HCT116 (cell line): ENCODE measurements around the gene PDE4D.

ENCODE experiments used
- CEBPB ChIP-seq: IDR thresholded peaks from 2 replicates; pipeline ENCODE4 v1.6.1; 2012; ENCODE audit warnings: low read depth
- EGR1 ChIP-seq: IDR thresholded peaks from 2 replicates; pipeline ENCODE4 v1.6.1; 2012; ENCODE audit warnings: low read depth
- EZH2 ChIP-seq: fragments of 200-600 bp; sonication (generic); IDR thresholded peaks from 2 replicates; pipeline ENCODE4 v1.6.1; 2017; ENCODE audit warnings: antibody characterized with exemption, mixed run types
- EZH2phosphoT487 ChIP-seq: fragments of 200-600 bp; IDR thresholded peaks from 2 replicates; pipeline ENCODE4 v1.6.1; 2018; ENCODE audit warnings: antibody characterized with exemption, borderline replicate concordance
- JUND ChIP-seq: IDR thresholded peaks from 2 replicates; pipeline ENCODE4 v1.6.1; 2012
- POLR2A ChIP-seq: IDR thresholded peaks from 2 replicates; pipeline ENCODE4 v1.7.0; 2011; ENCODE audit warnings: borderline replicate concordance; ENCODE audit not compliant: insufficient read depth, insufficient read length; ENCODE audit errors: extremely low read depth
- POLR2AphosphoS5 ChIP-seq: IDR thresholded peaks from 2 replicates; pipeline ENCODE4 v1.6.1; 2011; ENCODE audit warnings: mild to moderate bottlenecking, low read depth, low read length, moderate library complexity
- SIN3A ChIP-seq: IDR thresholded peaks from 2 replicates; pipeline ENCODE4 v1.6.1; 2012; ENCODE audit warnings: low read depth
- SP1 ChIP-seq: IDR thresholded peaks from 2 replicates; pipeline ENCODE4 v1.6.1; 2012; ENCODE audit warnings: low read depth
- YY1 ChIP-seq: IDR thresholded peaks from 2 replicates; pipeline ENCODE4 v1.6.1; 2011; ENCODE audit warnings: low read length, low read depth, moderate library complexity, mild to moderate bottlenecking; ENCODE audit not compliant: insufficient replicate concordance; ENCODE audit errors: extremely low read depth
- TF ChIP-seq, protein P1 (sequence below), 3 experiments: fragments of 200-600 bp in 1 of 3; sonication (generic) in 1 of 3; IDR thresholded peaks in 2 of 3; conservative IDR thresholded peaks in 1 of 3; 2 replicates each; pipeline ENCODE4 v1.5.1; 2012 to 2017; ENCODE audit warnings: low read depth in 2 of 3, low read length in 2 of 3, antibody characterized with exemption in 1 of 3, borderline replicate concordance in 1 of 3, control low read depth in 1 of 3, mild to moderate bottlenecking in 1 of 3, mixed read lengths in 1 of 3, mixed run types in 1 of 3, moderate library complexity in 1 of 3; ENCODE audit not compliant: insufficient read depth in 1 of 3
- TF ChIP-seq, protein P2 (sequence below): IDR thresholded peaks from 2 replicates; pipeline ENCODE4 v1.6.1; 2012
- TF ChIP-seq, protein P3 (sequence below): IDR thresholded peaks from 2 replicates; pipeline ENCODE4 v1.6.1; 2011; ENCODE audit warnings: mild to moderate bottlenecking, low read length, moderate library complexity; ENCODE audit not compliant: insufficient replicate concordance; ENCODE audit errors: extremely low read depth
- TF ChIP-seq, protein P4 (sequence below): IDR thresholded peaks from 2 replicates; pipeline ENCODE4 v1.6.1; 2012

DNA sequence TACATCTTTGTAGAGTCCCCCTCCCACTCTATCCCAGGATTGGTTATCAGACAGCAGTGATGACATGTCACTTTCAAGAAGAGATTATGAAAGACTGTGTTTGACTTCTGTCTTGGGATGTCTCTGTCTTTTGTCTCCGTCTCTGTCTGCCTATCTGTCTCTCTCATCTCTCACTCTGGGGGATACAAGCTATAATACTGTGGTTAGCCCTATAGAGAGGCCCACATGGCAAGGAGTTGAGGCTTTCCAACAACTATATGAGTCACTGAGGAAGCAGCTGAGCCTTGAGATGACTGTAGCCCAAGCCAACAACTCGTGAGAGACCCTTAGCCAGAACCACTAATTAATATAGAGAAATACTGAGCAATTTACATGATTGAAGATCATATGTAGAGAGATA, 284.8 kb downstream of the PDE4D start:
- TF ChIP-seq POLR2A: no peak
- TF ChIP-seq, protein P1, sequence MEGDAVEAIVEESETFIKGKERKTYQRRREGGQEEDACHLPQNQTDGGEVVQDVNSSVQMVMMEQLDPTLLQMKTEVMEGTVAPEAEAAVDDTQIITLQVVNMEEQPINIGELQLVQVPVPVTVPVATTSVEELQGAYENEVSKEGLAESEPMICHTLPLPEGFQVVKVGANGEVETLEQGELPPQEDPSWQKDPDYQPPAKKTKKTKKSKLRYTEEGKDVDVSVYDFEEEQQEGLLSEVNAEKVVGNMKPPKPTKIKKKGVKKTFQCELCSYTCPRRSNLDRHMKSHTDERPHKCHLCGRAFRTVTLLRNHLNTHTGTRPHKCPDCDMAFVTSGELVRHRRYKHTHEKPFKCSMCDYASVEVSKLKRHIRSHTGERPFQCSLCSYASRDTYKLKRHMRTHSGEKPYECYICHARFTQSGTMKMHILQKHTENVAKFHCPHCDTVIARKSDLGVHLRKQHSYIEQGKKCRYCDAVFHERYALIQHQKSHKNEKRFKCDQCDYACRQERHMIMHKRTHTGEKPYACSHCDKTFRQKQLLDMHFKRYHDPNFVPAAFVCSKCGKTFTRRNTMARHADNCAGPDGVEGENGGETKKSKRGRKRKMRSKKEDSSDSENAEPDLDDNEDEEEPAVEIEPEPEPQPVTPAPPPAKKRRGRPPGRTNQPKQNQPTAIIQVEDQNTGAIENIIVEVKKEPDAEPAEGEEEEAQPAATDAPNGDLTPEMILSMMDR (IDR thresholded peaks at IDR 0.05 in 2 of 3, conservative IDR thresholded peaks at IDR 0.05 in 1 of 3; ENCODE audit: borderline replicate concordance in 1 of 3, insufficient read depth in 1 of 3, low read depth in 2 of 3, low read length in 2 of 3): no peak
- TF ChIP-seq, protein P2, sequence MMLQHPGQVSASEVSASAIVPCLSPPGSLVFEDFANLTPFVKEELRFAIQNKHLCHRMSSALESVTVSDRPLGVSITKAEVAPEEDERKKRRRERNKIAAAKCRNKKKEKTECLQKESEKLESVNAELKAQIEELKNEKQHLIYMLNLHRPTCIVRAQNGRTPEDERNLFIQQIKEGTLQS: no peak
- no peak for TF ChIP-seq POLR2AphosphoS5
- TF ChIP-seq YY1: no peak
- TF ChIP-seq, protein P3, sequence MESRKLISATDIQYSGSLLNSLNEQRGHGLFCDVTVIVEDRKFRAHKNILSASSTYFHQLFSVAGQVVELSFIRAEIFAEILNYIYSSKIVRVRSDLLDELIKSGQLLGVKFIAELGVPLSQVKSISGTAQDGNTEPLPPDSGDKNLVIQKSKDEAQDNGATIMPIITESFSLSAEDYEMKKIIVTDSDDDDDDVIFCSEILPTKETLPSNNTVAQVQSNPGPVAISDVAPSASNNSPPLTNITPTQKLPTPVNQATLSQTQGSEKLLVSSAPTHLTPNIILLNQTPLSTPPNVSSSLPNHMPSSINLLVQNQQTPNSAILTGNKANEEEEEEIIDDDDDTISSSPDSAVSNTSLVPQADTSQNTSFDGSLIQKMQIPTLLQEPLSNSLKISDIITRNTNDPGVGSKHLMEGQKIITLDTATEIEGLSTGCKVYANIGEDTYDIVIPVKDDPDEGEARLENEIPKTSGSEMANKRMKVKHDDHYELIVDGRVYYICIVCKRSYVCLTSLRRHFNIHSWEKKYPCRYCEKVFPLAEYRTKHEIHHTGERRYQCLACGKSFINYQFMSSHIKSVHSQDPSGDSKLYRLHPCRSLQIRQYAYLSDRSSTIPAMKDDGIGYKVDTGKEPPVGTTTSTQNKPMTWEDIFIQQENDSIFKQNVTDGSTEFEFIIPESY: no peak
- no peak for TF ChIP-seq EZH2phosphoT487
- no peak for TF ChIP-seq SP1
- no peak for TF ChIP-seq JUND
- TF ChIP-seq EZH2: no peak
- TF ChIP-seq SIN3A: no peak
- no peak for TF ChIP-seq EGR1
- no peak for TF ChIP-seq CEBPB
- TF ChIP-seq, protein P4, sequence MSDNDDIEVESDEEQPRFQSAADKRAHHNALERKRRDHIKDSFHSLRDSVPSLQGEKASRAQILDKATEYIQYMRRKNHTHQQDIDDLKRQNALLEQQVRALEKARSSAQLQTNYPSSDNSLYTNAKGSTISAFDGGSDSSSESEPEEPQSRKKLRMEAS: no peak
